SK-N-SH (cell line): Measurements from ENCODE around the gene GLUL. TPM values are rescaled to one million over a fixed set of nuclear protein-coding genes. Genes with fewer than 3 reads are reported as not detected.

Experiments used
- CTCF ChIA-PET: fragments of 300-600, 350-600 bp; formaldehyde crosslinking; extraction: SDS; loops from one replicate; lab custom pipeline; 2021; lab: Yijun Ruan, JAX
- POLR2A ChIA-PET: fragments of 350-600 bp; sonication (Branson Sonifier 250); formaldehyde crosslinking; extraction: SDS; loops from one replicate; lab custom pipeline; 2020; ENCODE audit warnings: antibody characterized with exemption, inconsistent platforms; lab: Yijun Ruan, JAX
- DNase-seq: peaks from one replicate; pipeline ENCODE4 v3.0.0; 2012
- H2AFZ ChIP-seq: fragments of 200-600 bp; sonication (generic); 2 replicates; pipeline ENCODE4 v1.8.1; 2016; ENCODE audit warnings: antibody characterized with exemption, mild to moderate bottlenecking, low read depth
- H3F3A ChIP-seq: fragments of 200-600 bp; sonication (generic); replicated peaks from 2 replicates; pipeline ENCODE3; 2016; ENCODE audit warnings: antibody characterized with exemption, mild to moderate bottlenecking; ENCODE audit not compliant: insufficient read depth
- H3K27ac ChIP-seq, 2 experiments: fragments of 200-500 bp in 1 of 2; fragments of 200-600 bp in 1 of 2; sonication (Bioruptor generic) in 1 of 2; sonication (generic), shearing (Covaris generic) in 1 of 2; 2 replicates each; pipeline versions ENCODE4 v1.5.1 to v1.6.1; 2014 to 2016; ENCODE audit warnings: low read depth in 2 of 2, inconsistent platforms in 1 of 2, low read length in 1 of 2, mild to moderate bottlenecking in 1 of 2, mixed read lengths in 1 of 2
- H3K27me3 ChIP-seq: fragments of 200-600 bp; sonication (generic), shearing (Covaris generic); 2 replicates; pipeline ENCODE4 v1.6.1; 2016; ENCODE audit warnings: mixed run types; ENCODE audit not compliant: insufficient read depth
- H3K36me3 ChIP-seq, 2 experiments: fragments of 200-500 bp in 1 of 2; fragments of 200-600 bp in 1 of 2; sonication (Bioruptor generic) in 1 of 2; sonication (generic) in 1 of 2; replicated peaks in 1 of 2; 2 replicates each; pipeline versions ENCODE3 to v1.5.1; 2014 to 2016; ENCODE audit warnings: low read length in 1 of 2, mild to moderate bottlenecking in 1 of 2; ENCODE audit not compliant: insufficient read depth in 2 of 2, control insufficient read depth in 1 of 2
- H3K4me1 ChIP-seq, 2 experiments: fragments of 200-500 bp in 1 of 2; fragments of 200-600 bp in 1 of 2; sonication (Bioruptor generic) in 1 of 2; sonication (generic), shearing (Covaris generic) in 1 of 2; 2 replicates each; pipeline versions ENCODE4 v1.5.1 to v1.6.1; 2014 to 2016; ENCODE audit warnings: low read depth in 1 of 2, low read length in 1 of 2, mixed run types in 1 of 2; ENCODE audit not compliant: insufficient read depth in 2 of 2, control insufficient read depth in 1 of 2
- H3K4me2 ChIP-seq: fragments of 200-600 bp; sonication (generic), shearing (Covaris generic); 2 replicates; pipeline ENCODE4 v1.6.1; 2017; ENCODE audit warnings: mixed run types
- H3K4me3 ChIP-seq, 2 experiments: fragments of 200-500 bp in 1 of 2; fragments of 200-600 bp in 1 of 2; sonication (Bioruptor generic) in 1 of 2; sonication (generic), shearing (Covaris generic) in 1 of 2; 2 replicates each; pipeline versions ENCODE4 v1.5.1 to v1.8.1; 2014 to 2016; ENCODE audit warnings: low read depth in 2 of 2, inconsistent platforms in 1 of 2, low read length in 1 of 2, mild to moderate bottlenecking in 1 of 2, mixed read lengths in 1 of 2, moderate library complexity in 1 of 2
- H3K79me2 ChIP-seq: fragments of 200-600 bp; sonication (generic); 2 replicates; pipeline ENCODE4 v1.8.1; 2017; ENCODE audit warnings: mild to moderate bottlenecking; ENCODE audit not compliant: insufficient read depth
- H3K9ac ChIP-seq: fragments of 200-600 bp; sonication (generic); 2 replicates; pipeline ENCODE4 v1.6.1; 2017; ENCODE audit warnings: mixed run types
- H3K9me2 ChIP-seq: fragments of 200-600 bp; sonication (generic); 2 replicates; pipeline ENCODE4 v1.6.1; 2017; ENCODE audit warnings: mixed run types
- H3K9me3 ChIP-seq: fragments of 200-600 bp; sonication (generic); 2 replicates; pipeline ENCODE4 v1.6.1; 2017; ENCODE audit warnings: mixed run types, mild to moderate bottlenecking, moderate library complexity
- H4K20me1 ChIP-seq: fragments of 200-600 bp; sonication (generic); 2 replicates; pipeline ENCODE4 v1.6.1; 2017; ENCODE audit warnings: mild to moderate bottlenecking, mixed run types; ENCODE audit not compliant: insufficient read depth
- CTCF ChIP-seq: fragments of 200-600 bp; sonication (generic); IDR thresholded peaks from 2 replicates; pipeline ENCODE4 v1.6.1; 2017; ENCODE audit warnings: antibody characterized with exemption, mild to moderate bottlenecking, moderate library complexity
- EP300 ChIP-seq, 2 experiments: IDR thresholded peaks; 2 replicates each; pipeline versions ENCODE4 v1.4.0 to v1.6.1; 2012; ENCODE audit warnings: borderline replicate concordance in 1 of 2, low read depth in 1 of 2, low read length in 1 of 2
- FOSL2 ChIP-seq: IDR thresholded peaks from 2 replicates; pipeline ENCODE4 v1.4.0; 2012; ENCODE audit warnings: low read depth, mild to moderate bottlenecking, moderate library complexity, borderline replicate concordance
- FOXJ3 ChIP-seq: sonication (generic); formaldehyde crosslinking; IDR thresholded peaks from 2 replicates; pipeline ENCODE4 v1.5.1; 2020; ENCODE audit warnings: mild to moderate bottlenecking, missing genetic modification reagents
- FOXM1 ChIP-seq: IDR thresholded peaks from 2 replicates; pipeline ENCODE4 v1.4.0; 2012; ENCODE audit warnings: low read depth, mild to moderate bottlenecking
- GABPA ChIP-seq: IDR thresholded peaks from 2 replicates; pipeline ENCODE4 v1.4.0; 2012; ENCODE audit warnings: low read depth, mild to moderate bottlenecking
- GATA2 ChIP-seq: sonication (generic); formaldehyde crosslinking; IDR thresholded peaks from 2 replicates; pipeline ENCODE4 v1.5.0; 2020; ENCODE audit warnings: mild to moderate bottlenecking, missing genetic modification reagents
- IRF3 ChIP-seq: fragments of 150-350 bp; IDR thresholded peaks from 2 replicates; pipeline ENCODE4 v1.6.1; 2016; ENCODE audit warnings: mild to moderate bottlenecking, low read depth, low read length
- MAX ChIP-seq: IDR thresholded peaks from 2 replicates; pipeline ENCODE4 v1.4.0; 2012; ENCODE audit warnings: low read depth
- MEF2A ChIP-seq: IDR thresholded peaks from 2 replicates; pipeline ENCODE4 v1.4.0; 2012; ENCODE audit warnings: low read depth, borderline replicate concordance
- MXI1 ChIP-seq: IDR thresholded peaks from 2 replicates; pipeline ENCODE4 v1.6.1; 2012; ENCODE audit warnings: mild to moderate bottlenecking, low read depth, low read length, improper control_type of control experiment
- NFIC ChIP-seq: IDR thresholded peaks from 2 replicates; pipeline ENCODE4 v1.4.0; 2012; ENCODE audit warnings: borderline replicate concordance
- PBX3 ChIP-seq: IDR thresholded peaks from 2 replicates; pipeline ENCODE4; 2012
- RCOR1 ChIP-seq: fragments of 150-350 bp; IDR thresholded peaks from 2 replicates; pipeline ENCODE4 v1.6.1; 2017; ENCODE audit warnings: antibody characterized with exemption, low read length
- RXRA ChIP-seq: IDR thresholded peaks from 2 replicates; pipeline ENCODE4 v1.4.0; 2012; ENCODE audit warnings: low read depth, mild to moderate bottlenecking, borderline replicate concordance
- SIN3A ChIP-seq: IDR thresholded peaks from 2 replicates; pipeline ENCODE4 v1.6.1; 2012; ENCODE audit warnings: low read depth, mild to moderate bottlenecking, low read length, moderate library complexity, borderline replicate concordance
- SMC3 ChIP-seq: IDR thresholded peaks from 2 replicates; pipeline ENCODE4 v1.6.1; 2012; ENCODE audit warnings: low read depth, low read length, improper control_type of control experiment
- TAF1 ChIP-seq: IDR thresholded peaks from 2 replicates; pipeline ENCODE4 v1.6.1; 2012; ENCODE audit warnings: low read depth, mild to moderate bottlenecking, low read length, moderate library complexity, borderline replicate concordance
- TCF12 ChIP-seq: IDR thresholded peaks from 2 replicates; pipeline ENCODE4 v1.4.0; 2012
- USF2 ChIP-seq: fragments of 150-350 bp; IDR thresholded peaks from 2 replicates; pipeline ENCODE4 v1.6.1; 2017; ENCODE audit warnings: antibody characterized with exemption, low read length, low read depth, borderline replicate concordance
- YY1 ChIP-seq: IDR thresholded peaks from 2 replicates; pipeline ENCODE4 v1.4.0; 2012; ENCODE audit warnings: low read depth, mild to moderate bottlenecking
- WGBS: methylation state at CpG from one replicate; pipeline ENCODE4 v1.1.6; 2017; ENCODE audit warnings: low lambda C conversion rate; 5-methylcytosine and 5-hydroxymethylcytosine counted together
- polyA plus RNA-seq, 3 experiments: library from polyadenylated mRNA; depleted of rRNA; stranded (reverse); fragments of >200 nt; gene quantifications; 2 replicates each; pipeline ENCODE4 v1.2.3, GENCODE V29; 2012

GLUL gene
- polyA plus RNA-seq, 1 of the 3 experiments (the other 2 are of a cell fraction), result 107 TPM

GRCh38 chr1:182374101-182374834 is 17.3 kb downstream of the GLUL start:
- no peak overlapping the region for H3K4me2 ChIP-seq
- no peak overlapping the region for H2AFZ ChIP-seq
- ChIA-PET POLR2A (interaction anchor here (1.1 kb wide), 1 partner anchor 18 kb away, joined by 3 read pairs; no protein-coding TSS in a partner anchor), CTCF (interaction anchor here (1.0 kb wide), 1 partner anchor 16 kb away, joined by 3 read pairs; no protein-coding TSS in a partner anchor)
- WGBS, result 71% methylated on average over 5 of the region's 5 CpGs
- TF ChIP-seq TCF12 (no peak), FOXJ3 (CRISPR knock-in tag) (no peak), TAF1 (no peak), NFIC (no peak), EP300 (IDR thresholded peaks at IDR 0.05; ENCODE audit: borderline replicate concordance in 1 of 2, low read depth in 1 of 2, low read length in 1 of 2) (no peak), GABPA (no peak), MXI1 (no peak), CTCF (no peak), SIN3A (no peak), IRF3 (no peak), GATA2 (CRISPR knock-in tag) (no peak), RCOR1 (no peak), FOSL2 (no peak)
- H3K4me1 ChIP-seq, result no peaks in the 10 kb centered on the region
- no peak overlapping the region for H3K4me3 ChIP-seq
- no peaks in the 10 kb centered on the region; the same call in 1 of the 2 replicates for H3K27me3 ChIP-seq
- no peak for DNase-seq
- no peaks in the 10 kb centered on the region for H3K9me2 ChIP-seq
- H3K36me3 ChIP-seq, result no peaks in the 10 kb centered on the region
- H3K27ac ChIP-seq, result no peak overlapping the region
- H3K79me2 ChIP-seq, result no peaks in the 10 kb centered on the region
- H4K20me1 ChIP-seq, result no peaks in the 10 kb centered on the region
- no peaks in the 10 kb centered on the region for H3F3A ChIP-seq
- no peaks in the 10 kb centered on the region for H3K9me3 ChIP-seq
- no peak overlapping the region for H3K9ac ChIP-seq

- Histone ChIP-seq H2AFZ (no peak overlapping the region), H3K9me2 (no peaks in the 10 kb centered on the region), H3K9me3 (no peaks in the 10 kb centered on the region), H4K20me1 (no peaks in the 10 kb centered on the region), H3K4me3 (no peak overlapping the region), H3K36me3 (no peaks in the 10 kb centered on the region), H3K27ac (no peak overlapping the region), H3K4me2 (no peak overlapping the region), H3K4me1 (no peaks in the 10 kb centered on the region), H3F3A (no peaks in the 10 kb centered on the region), H3K79me2 (no peaks in the 10 kb centered on the region), H3K9ac (no peak overlapping the region), H3K27me3 (no peaks in the 10 kb centered on the region; the same call in 1 of the 2 replicates)
- WGBS, result 35% methylated on average over 3 of the region's 3 CpGs
- no peak for TF ChIP-seq YY1
- TF ChIP-seq PBX3, result no peak
- no peak for TF ChIP-seq MXI1
- TF ChIP-seq USF2, result no peak
- TF ChIP-seq MAX, result no peak
- TF ChIP-seq FOXJ3 (CRISPR knock-in tag), result no peak
- no peak for TF ChIP-seq MEF2A
- TF ChIP-seq FOXM1, result no peak
- TF ChIP-seq SMC3, result no peak
- TF ChIP-seq RXRA, result no peak
- no peak for TF ChIP-seq IRF3
- ChIA-PET POLR2A (no interaction called here), CTCF (interaction anchor here (0.8 to 3.1 kb wide), 4 partner anchors 26 to 289 kb away, joined by 3 to 12 read pairs (median 3); no protein-coding TSS in a partner anchor)
- DNase-seq, result no peak
These were observed 21.1 kb downstream of the GLUL start for GRCh38 chr1:182370532-182370931.
